ENCODE measurements around the gene RBM14. TPM values are rescaled to one million over a fixed set of nuclear protein-coding genes. Genes with fewer than 3 reads are reported as not detected.

The RBM14 gene
- total and polyA plus RNA-seq, 4 donors = 34.8 to 93.8 (median 59.3) TPM

DNA sequence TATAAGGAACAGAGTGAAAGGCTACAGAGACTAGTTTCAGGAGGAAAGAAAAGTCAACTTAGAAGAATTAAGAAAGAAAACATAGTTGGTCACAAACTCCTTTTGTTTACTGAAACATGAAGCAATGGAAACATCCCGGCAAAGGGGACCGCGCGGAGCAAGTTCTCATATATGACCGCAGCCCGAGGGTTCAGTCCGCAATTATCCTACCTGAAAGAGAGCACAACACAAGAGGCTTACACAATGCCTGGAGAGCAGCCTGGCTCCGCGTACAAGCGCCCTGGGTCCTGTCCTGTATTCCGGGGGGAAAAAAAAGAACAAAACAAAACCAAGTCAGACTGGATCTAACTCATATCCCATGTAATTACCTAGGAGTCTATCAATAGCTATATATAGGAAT is 48.9 kb downstream of the RBM14 start:
- H3K4me3 ChIP-seq (ENCODE audit: low read depth, low read length) = no peak overlapping the region
- DNase-seq (ENCODE audit: low read depth in 4 of 6, low spot score in 6 of 6) = no peak
- no peak overlapping the region for H3K27ac ChIP-seq (ENCODE audit: low read depth, low read length)
- no peaks in the 10 kb centered on the region for H3K9me3 ChIP-seq (ENCODE audit: control insufficient read depth, insufficient read depth, low read length)
- no peaks in the 10 kb centered on the region for H3K27me3 ChIP-seq (ENCODE audit: control insufficient read depth, insufficient read depth, low read length)
- peaks cover 38% of the 10 kb centered on the region for H3K36me3 ChIP-seq (ENCODE audit: control insufficient read depth, insufficient read depth, low read length)
- WGBS (ENCODE audit: insufficient coverage) = no CpG with 5 or more reads among the region's 11 CpGs
- no peaks in the 10 kb centered on the region for H3K4me1 ChIP-seq (ENCODE audit: control insufficient read depth, insufficient read depth, low read length)

DNA sequence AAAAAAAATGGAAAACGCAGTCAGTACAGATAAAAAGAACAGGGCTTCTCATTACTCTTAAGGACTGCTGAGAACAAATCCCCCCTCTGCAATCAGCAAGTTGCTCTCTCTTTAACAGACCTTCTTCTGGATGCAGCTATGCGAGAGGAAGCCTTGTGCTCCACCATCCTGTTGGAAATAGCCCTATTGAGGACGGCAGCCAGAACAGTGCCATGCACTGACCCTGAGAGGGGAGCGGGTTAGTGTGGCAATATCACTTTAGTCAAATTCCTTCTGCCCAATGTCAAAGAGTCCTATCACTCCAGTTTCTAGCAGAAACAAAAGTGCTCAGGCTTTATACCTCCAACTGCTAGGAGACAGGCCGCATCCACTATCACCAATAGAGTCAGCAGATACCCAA is 54.4 kb downstream of the RBM14 start:
- H3K27ac ChIP-seq (ENCODE audit: low read depth, low read length) = no peak overlapping the region
- H3K27me3 ChIP-seq (ENCODE audit: control insufficient read depth, insufficient read depth, low read length) = no peaks in the 10 kb centered on the region
- no peak for DNase-seq (ENCODE audit: low read depth in 4 of 6, low spot score in 6 of 6)
- 75% methylated on average over 2 of the region's 5 CpGs for WGBS (ENCODE audit: insufficient coverage)
- H3K36me3 ChIP-seq (ENCODE audit: control insufficient read depth, insufficient read depth, low read length) = peaks cover 21% of the 10 kb centered on the region
- peaks cover 25% of the 10 kb centered on the region for H3K4me1 ChIP-seq (ENCODE audit: control insufficient read depth, insufficient read depth, low read length)
- no peak overlapping the region for H3K4me3 ChIP-seq (ENCODE audit: low read depth, low read length)
- H3K9me3 ChIP-seq (ENCODE audit: control insufficient read depth, insufficient read depth, low read length) = no peaks in the 10 kb centered on the region

- H3K4me1 ChIP-seq (ENCODE audit: control insufficient read depth, insufficient read depth, low read length) = peaks cover 45% of the 10 kb centered on the region
- H3K36me3 ChIP-seq (ENCODE audit: control insufficient read depth, insufficient read depth, low read length) = peaks cover 10% of the 10 kb centered on the region
- H3K27ac ChIP-seq (ENCODE audit: low read depth, low read length) = no peak overlapping the region
- no CpG with 5 or more reads among the region's 2 CpGs for WGBS (ENCODE audit: insufficient coverage)
- no peaks in the 10 kb centered on the region for H3K27me3 ChIP-seq (ENCODE audit: control insufficient read depth, insufficient read depth, low read length)
- no peaks in the 10 kb centered on the region for H3K9me3 ChIP-seq (ENCODE audit: control insufficient read depth, insufficient read depth, low read length)
- no peak for DNase-seq (ENCODE audit: low read depth in 4 of 6, low spot score in 6 of 6)
- H3K4me3 ChIP-seq (ENCODE audit: low read depth, low read length) = no peak overlapping the region
Observed at GRCh38 chr11:66674964-66675602, 58.7 kb downstream of the RBM14 start.

- Histone ChIP-seq H3K4me1 (ENCODE audit: control insufficient read depth, insufficient read depth, low read length) (peaks cover 45% of the 10 kb centered on the region), H3K36me3 (ENCODE audit: control insufficient read depth, insufficient read depth, low read length) (peaks cover 10% of the 10 kb centered on the region), H3K27ac (ENCODE audit: low read depth, low read length) (no peak overlapping the region), H3K27me3 (ENCODE audit: control insufficient read depth, insufficient read depth, low read length) (no peaks in the 10 kb centered on the region), H3K9me3 (ENCODE audit: control insufficient read depth, insufficient read depth, low read length) (no peaks in the 10 kb centered on the region), H3K4me3 (ENCODE audit: low read depth, low read length) (peak overlapping the region; percentile 87)
- WGBS (ENCODE audit: insufficient coverage) = 57% methylated on average over 4 of the region's 16 CpGs
- peak in 2 of 6 donors; percentile 10 to 32 for DNase-seq (ENCODE audit: low read depth in 4 of 6, low spot score in 6 of 6)
Observed at GRCh38 chr11:66676282-66676919, 60.0 kb downstream of the RBM14 start.

Small RNA genes within 50 kb of the gene (small RNA-seq; reads per million reads assigned to genes)
- not detected for gene RNU4-39P (ENCODE audit: low replicate concordance)

Other genes with a start within 250 kb of the RBM14 start
- 1 to 10 TPM; 1.5 to 1.6 TPM for gene SLC29A2, start 244.9 kb upstream of the RBM14 start, total RNA-seq
- 10 to 100 TPM in 1 of 2 donors, 1 to 10 TPM in 1; 9.1 to 11.0 TPM for gene SLC29A2, start 244.9 kb upstream of the RBM14 start, polyA plus RNA-seq (ENCODE audit: insufficient read length in 2 of 2)
- gene NPAS4, start 195.6 kb upstream of the RBM14 start, total RNA-seq = 1 to 10 TPM in 1 of 2 donors, under 1 TPM in 1; 0.11 to 1.8 TPM
- under 1 TPM; 0.33 to 0.44 TPM for gene NPAS4, start 195.6 kb upstream of the RBM14 start, polyA plus RNA-seq (ENCODE audit: insufficient read length in 2 of 2)
- gene MRPL11, start 177.8 kb upstream of the RBM14 start, total RNA-seq = 10 to 100 TPM; 15.5 to 53.4 TPM
- 10 to 100 TPM; 39.2 to 41.0 TPM for gene MRPL11, start 177.8 kb upstream of the RBM14 start, polyA plus RNA-seq (ENCODE audit: insufficient read length in 2 of 2)
- gene PELI3, start 149.7 kb upstream of the RBM14 start, total RNA-seq = 10 to 100 TPM; 12.6 to 14.6 TPM
- 10 to 100 TPM; 20.4 to 24.3 TPM for gene PELI3, start 149.7 kb upstream of the RBM14 start, polyA plus RNA-seq (ENCODE audit: insufficient read length in 2 of 2)
- 10 to 100 TPM; 23.3 to 25.1 TPM for gene DPP3, start 136.2 kb upstream of the RBM14 start, total RNA-seq
- 10 to 100 TPM; 32.5 to 37.1 TPM for gene DPP3, start 136.2 kb upstream of the RBM14 start, polyA plus RNA-seq (ENCODE audit: insufficient read length in 2 of 2)
- 10 to 100 TPM; 39.8 to 61.1 TPM for gene BBS1, start 106.0 kb upstream of the RBM14 start, total RNA-seq
- gene BBS1, start 106.0 kb upstream of the RBM14 start, polyA plus RNA-seq (ENCODE audit: insufficient read length in 2 of 2) = 10 to 100 TPM; 50.1 to 77.1 TPM
- 1 to 10 TPM; 6.3 to 7.5 TPM for gene ZDHHC24, start 70.6 kb upstream of the RBM14 start, total RNA-seq
- gene ZDHHC24, start 70.6 kb upstream of the RBM14 start, polyA plus RNA-seq (ENCODE audit: insufficient read length in 2 of 2) = 10 to 100 TPM in 1 of 2 donors, 1 to 10 TPM in 1; 8.6 to 13.2 TPM
- under 1 TPM; 0.10 to 0.33 TPM for gene ACTN3, start 69.7 kb upstream of the RBM14 start, total RNA-seq
- under 1 TPM; 0.38 to 0.39 TPM for gene ACTN3, start 69.7 kb upstream of the RBM14 start, polyA plus RNA-seq (ENCODE audit: insufficient read length in 2 of 2)
- gene CTSF, start 48.0 kb upstream of the RBM14 start, total RNA-seq = 100 to 1,000 TPM in 1 of 2 donors, 10 to 100 TPM in 1; 50.2 to 102 TPM
- gene CTSF, start 48.0 kb upstream of the RBM14 start, polyA plus RNA-seq (ENCODE audit: insufficient read length in 2 of 2) = 10 to 100 TPM; 79.4 to 80.3 TPM
- gene CCDC87, start 23.6 kb upstream of the RBM14 start, total RNA-seq = under 1 TPM; 0.59 to 0.77 TPM
- under 1 TPM; 0.21 to 0.32 TPM for gene CCDC87, start 23.6 kb upstream of the RBM14 start, polyA plus RNA-seq (ENCODE audit: insufficient read length in 2 of 2)
- 10 to 100 TPM; 17.0 to 76.3 TPM for gene CCS, start 23.4 kb upstream of the RBM14 start, total RNA-seq
- 10 to 100 TPM; 47.0 to 81.4 TPM for gene CCS, start 23.4 kb upstream of the RBM14 start, polyA plus RNA-seq (ENCODE audit: insufficient read length in 2 of 2)
- 100 to 1,000 TPM in 1 of 2 donors, 10 to 100 TPM in 1; 93.0 to 143 TPM for gene RBM4, start 22.1 kb downstream of the RBM14 start, total RNA-seq
- gene RBM4, start 22.1 kb downstream of the RBM14 start, polyA plus RNA-seq (ENCODE audit: insufficient read length in 2 of 2) = 100 to 1,000 TPM; 195 to 204 TPM
- gene RBM4B, start 61.3 kb downstream of the RBM14 start, total RNA-seq = 10 to 100 TPM; 45.1 to 53.2 TPM
- 10 to 100 TPM; 77.5 to 89.0 TPM for gene RBM4B, start 61.3 kb downstream of the RBM14 start, polyA plus RNA-seq (ENCODE audit: insufficient read length in 2 of 2)
- gene SPTBN2, start 112.6 kb downstream of the RBM14 start, total RNA-seq = 10 to 100 TPM; 34.6 to 69.9 TPM
- gene SPTBN2, start 112.6 kb downstream of the RBM14 start, polyA plus RNA-seq (ENCODE audit: insufficient read length in 2 of 2) = 10 to 100 TPM; 78.4 to 88.2 TPM
- gene RCE1, start 226.8 kb downstream of the RBM14 start, total RNA-seq = 10 to 100 TPM in 1 of 2 donors, 1 to 10 TPM in 1; 9.8 to 17.5 TPM
- gene RCE1, start 226.8 kb downstream of the RBM14 start, polyA plus RNA-seq (ENCODE audit: insufficient read length in 2 of 2) = 10 to 100 TPM; 22.6 to 32.1 TPM
- 10 to 100 TPM; 17.8 to 42.2 TPM for gene LRFN4, start 240.4 kb downstream of the RBM14 start, total RNA-seq
- 10 to 100 TPM; 76.6 to 76.9 TPM for gene LRFN4, start 240.4 kb downstream of the RBM14 start, polyA plus RNA-seq (ENCODE audit: insufficient read length in 2 of 2)

Data from spinal cord (tissue), 10 donors.